BJ (cell line): ENCODE measurements around the gene BARX1. TPM values are rescaled to one million over a fixed set of nuclear protein-coding genes. Genes with fewer than 3 reads are reported as not detected.

Experiments
- CTCF ChIA-PET: fragments of 350-600 bp; formaldehyde crosslinking; extraction: SDS; loops from one replicate; lab custom pipeline; 2021; ENCODE audit warnings: antibody characterized with exemption, inconsistent platforms; lab: Yijun Ruan, JAX
- POLR2A ChIA-PET: fragments of 300-600 bp; sonication (Branson Sonifier 250); formaldehyde crosslinking; extraction: SDS; loops from one replicate; lab custom pipeline; 2021; ENCODE audit warnings: antibody characterized with exemption; lab: Charles Lee
- DNase-seq: peaks from one replicate; pipeline ENCODE4 v3.0.0-alpha.2; 2011; ENCODE audit warnings: low read depth
- H3K27me3 ChIP-seq: 2 replicates; pipeline ENCODE4 v1.6.0; 2011; ENCODE audit warnings: low read length; ENCODE audit not compliant: control insufficient read depth, insufficient read depth
- H3K36me3 ChIP-seq: 2 replicates; pipeline ENCODE4 v1.5.1; 2011; ENCODE audit warnings: low read length; ENCODE audit not compliant: control insufficient read depth, insufficient read depth
- H3K4me3 ChIP-seq: 2 replicates; pipeline ENCODE4 v1.5.1; 2011; ENCODE audit warnings: low read depth, mild to moderate bottlenecking, control low read depth, low read length
- polyA plus RNA-seq: library from polyadenylated mRNA; depleted of rRNA; stranded (reverse); fragments of >200 nt; gene quantifications from 2 replicates; pipeline ENCODE4 v1.2.3, GENCODE V29; 2011
- TF ChIP-seq, protein P1 (sequence below): IDR thresholded peaks from 2 replicates; pipeline ENCODE4 v1.5.1; 2011; ENCODE audit warnings: low read depth, mild to moderate bottlenecking, control low read depth, inconsistent platforms, low read length, moderate library complexity; ENCODE audit not compliant: insufficient read depth

BARX1 gene
- polyA plus RNA-seq, 1 experiment = not detected

DNA sequence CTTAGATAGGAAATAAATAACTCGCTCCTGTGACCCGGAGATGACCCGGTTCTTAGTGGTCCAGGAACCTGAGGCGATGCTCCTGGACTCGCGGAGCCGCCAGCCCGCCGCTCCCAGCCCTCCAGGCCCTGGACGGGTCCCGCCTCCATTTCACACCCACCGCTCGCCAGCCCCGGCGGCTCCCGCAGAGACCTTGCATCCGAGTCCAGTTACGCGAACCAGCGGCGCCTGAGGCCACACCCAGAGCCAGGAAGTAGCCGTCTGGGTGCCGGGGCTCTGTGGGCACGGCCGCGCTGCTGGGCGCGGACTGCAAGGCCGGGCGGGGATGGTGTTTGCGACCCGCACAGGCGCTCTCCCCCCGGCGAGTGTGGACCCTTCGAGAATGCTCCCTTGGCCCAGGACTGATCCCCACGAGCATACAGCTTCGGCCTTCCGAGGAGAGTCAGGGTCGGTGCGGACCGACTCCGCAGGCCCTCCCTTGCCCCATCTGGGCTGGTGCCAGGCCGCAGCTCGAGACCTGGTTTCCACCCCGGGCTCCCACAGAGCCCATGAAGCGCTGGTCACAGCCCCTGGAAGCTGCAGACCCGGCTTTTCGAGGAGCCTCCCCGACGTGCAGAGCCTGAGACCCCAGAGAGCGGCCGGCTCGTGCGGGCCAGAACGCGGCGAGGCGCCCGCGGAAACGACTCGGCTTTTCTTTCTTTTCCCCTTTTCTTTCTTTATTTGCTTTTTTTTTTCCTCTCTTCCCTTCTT lies 5.2 kb upstream of the BARX1 start:
- no peak for DNase-seq
- TF ChIP-seq, protein P1, sequence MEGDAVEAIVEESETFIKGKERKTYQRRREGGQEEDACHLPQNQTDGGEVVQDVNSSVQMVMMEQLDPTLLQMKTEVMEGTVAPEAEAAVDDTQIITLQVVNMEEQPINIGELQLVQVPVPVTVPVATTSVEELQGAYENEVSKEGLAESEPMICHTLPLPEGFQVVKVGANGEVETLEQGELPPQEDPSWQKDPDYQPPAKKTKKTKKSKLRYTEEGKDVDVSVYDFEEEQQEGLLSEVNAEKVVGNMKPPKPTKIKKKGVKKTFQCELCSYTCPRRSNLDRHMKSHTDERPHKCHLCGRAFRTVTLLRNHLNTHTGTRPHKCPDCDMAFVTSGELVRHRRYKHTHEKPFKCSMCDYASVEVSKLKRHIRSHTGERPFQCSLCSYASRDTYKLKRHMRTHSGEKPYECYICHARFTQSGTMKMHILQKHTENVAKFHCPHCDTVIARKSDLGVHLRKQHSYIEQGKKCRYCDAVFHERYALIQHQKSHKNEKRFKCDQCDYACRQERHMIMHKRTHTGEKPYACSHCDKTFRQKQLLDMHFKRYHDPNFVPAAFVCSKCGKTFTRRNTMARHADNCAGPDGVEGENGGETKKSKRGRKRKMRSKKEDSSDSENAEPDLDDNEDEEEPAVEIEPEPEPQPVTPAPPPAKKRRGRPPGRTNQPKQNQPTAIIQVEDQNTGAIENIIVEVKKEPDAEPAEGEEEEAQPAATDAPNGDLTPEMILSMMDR = no peak
- H3K27me3 ChIP-seq = peaks cover 50% of the 10 kb centered on the region
- POLR2A ChIA-PET = no interaction called here
- H3K4me3 ChIP-seq = no peak overlapping the region
- no peaks in the 10 kb centered on the region for H3K36me3 ChIP-seq
- CTCF ChIA-PET = interaction anchor here (0.8 to 5.2 kb wide), 3 partner anchors 14 to 279 kb away, joined by 3 to 60 read pairs (median 4); no protein-coding TSS in a partner anchor

DNA sequence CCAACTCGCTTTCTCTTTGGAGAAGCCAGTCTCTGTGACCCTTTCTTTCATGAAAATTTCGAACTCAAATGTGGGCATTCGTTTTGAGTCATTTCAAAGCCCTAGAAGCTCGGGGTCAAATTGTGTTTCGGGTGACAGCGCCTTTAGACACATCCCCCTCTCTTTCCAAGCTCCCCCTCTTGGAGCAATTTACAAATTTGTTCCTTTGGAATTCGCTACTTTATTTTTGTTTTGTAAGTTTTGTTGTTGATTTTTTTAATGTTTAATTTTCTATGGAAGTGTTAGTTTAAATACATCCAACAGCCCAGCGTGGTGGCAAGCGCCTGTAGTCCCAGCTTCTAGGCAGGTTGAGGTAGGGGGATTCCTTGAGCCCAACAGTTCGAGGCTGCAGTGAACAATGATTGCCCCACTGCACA lies 4.6 kb upstream of the BARX1 start:
- ChIA-PET CTCF (interaction anchor here (1.3 to 5.2 kb wide), 2 partner anchors 254 to 278 kb away, joined by 5 to 60 read pairs; no protein-coding TSS in a partner anchor), POLR2A (no interaction called here)
- no peak for DNase-seq
- TF ChIP-seq, protein P1 = no peak
- Histone ChIP-seq H3K36me3 (no peaks in the 10 kb centered on the region), H3K4me3 (no peak overlapping the region), H3K27me3 (peaks cover 50% of the 10 kb centered on the region)

DNA sequence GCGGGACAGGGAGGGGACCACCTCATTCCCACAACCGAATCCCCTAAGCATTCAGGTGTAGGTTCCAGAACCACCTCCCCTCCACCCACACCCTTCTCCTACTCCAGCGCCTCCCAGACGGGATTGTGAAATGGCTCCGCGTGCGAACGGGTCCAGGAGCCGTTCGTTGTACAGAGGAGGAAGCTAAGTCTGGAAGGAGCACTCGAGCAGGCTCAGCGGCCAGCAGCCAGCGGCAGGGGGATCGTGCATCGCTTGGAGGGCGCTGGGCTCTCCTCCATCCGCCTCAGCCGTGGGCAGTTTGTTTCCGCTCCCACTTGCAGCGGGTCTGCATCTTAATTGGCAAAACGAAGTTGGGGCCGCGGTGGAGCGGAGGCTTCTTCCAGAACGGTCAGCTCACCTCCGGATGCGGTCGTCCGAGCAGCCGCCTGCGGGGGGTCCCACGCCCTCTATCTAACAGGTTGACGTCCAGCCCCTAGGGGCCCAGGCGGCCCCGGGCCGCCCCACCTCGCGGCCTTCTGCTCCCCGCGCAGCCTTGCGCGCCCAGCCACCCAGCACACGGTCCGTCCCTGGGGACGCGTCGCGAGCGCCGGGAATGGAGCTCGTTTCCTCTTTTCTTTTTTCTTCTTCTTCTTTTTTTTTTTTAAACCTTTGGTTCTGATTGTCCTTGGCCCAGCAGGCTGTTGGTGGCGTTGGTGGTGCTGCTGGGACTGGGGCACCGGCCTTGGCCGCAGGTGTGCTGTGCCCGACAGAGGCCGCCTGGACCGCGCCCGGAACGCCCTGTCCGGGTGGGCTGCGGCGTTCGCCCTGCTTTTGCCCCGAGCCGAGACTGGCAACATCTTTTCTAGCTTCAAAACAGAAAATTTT lies 3.9 kb upstream of the BARX1 start:
- TF ChIP-seq, protein P1 = no peak
- CTCF ChIA-PET = interaction anchor here (1.3 kb wide), 1 partner anchor 254 kb away, joined by 5 read pairs; no protein-coding TSS in a partner anchor
- peaks cover 53% of the 10 kb centered on the region for H3K27me3 ChIP-seq
- no peak for DNase-seq
- H3K4me3 ChIP-seq = no peak overlapping the region
- POLR2A ChIA-PET = no interaction called here
- H3K36me3 ChIP-seq = no peaks in the 10 kb centered on the region

DNA sequence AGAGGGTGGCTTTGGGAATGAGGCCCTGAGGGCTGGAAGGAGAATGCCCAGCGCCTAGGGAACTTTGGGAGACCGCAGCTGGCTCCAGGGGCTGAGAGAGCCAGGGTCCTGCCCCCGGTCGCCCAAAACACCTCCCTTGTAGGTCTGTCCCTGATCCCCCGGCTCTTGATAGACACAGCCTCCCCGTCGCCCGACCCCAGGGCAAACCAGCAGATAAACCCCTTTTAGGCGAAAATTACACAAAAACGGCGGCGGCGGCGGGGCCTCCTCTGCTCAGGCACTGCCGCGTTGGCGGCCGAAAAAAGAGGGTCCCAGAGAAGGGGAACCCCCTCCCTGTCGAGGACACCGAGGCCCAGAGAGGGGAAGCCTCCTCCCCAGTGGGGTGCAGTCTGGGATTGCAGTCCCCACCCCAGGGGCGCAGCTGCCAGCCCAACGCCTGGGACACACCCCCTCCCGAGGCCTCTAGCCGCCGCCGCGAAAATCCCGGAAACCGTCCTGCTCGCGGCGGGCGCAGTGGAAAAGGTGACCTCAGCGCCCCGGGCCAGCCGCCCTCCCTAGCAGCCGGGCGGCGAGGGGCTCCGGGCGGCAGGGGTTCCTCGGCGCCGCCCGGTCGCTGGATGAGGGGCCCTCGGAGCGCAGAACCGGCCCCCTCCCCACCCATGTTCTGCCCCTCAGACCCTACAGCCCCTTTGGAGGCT lies 3.1 kb upstream of the BARX1 start:
- TF ChIP-seq, protein P1 = no peak
- no peak overlapping the region for H3K4me3 ChIP-seq
- H3K36me3 ChIP-seq = no peaks in the 10 kb centered on the region
- ChIA-PET CTCF (interaction anchor here (0.6 to 1.3 kb wide), 2 partner anchors 255 to 420 kb away, joined by 4 to 5 read pairs; no protein-coding TSS in a partner anchor), POLR2A (no interaction called here)
- DNase-seq = no peak
- peaks cover 60% of the 10 kb centered on the region for H3K27me3 ChIP-seq
